Activated T-cell treated with anti-CD3 and anti-CD28 coated beads for 1 hour (primary cell): ENCODE measurements around the gene ZNF438.
"Not testable (repeated sequence)": the region's sequence is repeated elsewhere in the genome, so short reads cannot be mapped to it uniquely, and the experiment has no call there.

Experiments
- DNase-seq: peaks from one replicate; pipeline ENCODE4 v3.0.0-alpha.2; 2020; ENCODE audit warnings: low read depth

The ZNF438 gene

DNA sequence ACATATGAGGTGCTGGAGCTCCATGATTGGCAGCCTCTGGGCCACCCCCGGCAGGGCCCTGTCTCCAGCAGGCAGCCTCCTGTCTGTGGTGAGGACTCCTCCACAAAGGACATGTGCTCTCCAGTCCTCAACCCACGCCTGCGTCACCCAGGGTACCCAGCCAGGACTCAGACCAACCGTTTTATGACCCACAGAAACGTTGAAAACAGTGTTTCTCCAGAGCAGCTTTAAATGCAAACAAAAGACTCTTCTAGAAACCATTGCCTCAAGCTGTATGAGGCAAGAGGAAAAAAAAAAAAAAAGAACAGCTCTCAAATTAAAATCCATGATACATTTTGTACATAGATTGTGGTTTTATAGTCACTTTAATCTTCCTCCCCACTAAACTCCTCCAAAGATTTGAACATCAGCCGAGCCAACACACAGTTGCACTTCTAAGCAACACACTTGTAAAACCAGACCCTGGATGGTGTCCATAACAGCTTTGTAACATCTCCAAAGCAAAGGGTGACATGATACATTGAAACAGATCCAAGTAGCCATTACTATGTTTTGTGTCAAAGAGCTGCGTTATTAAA, 227.1 kb downstream of the ZNF438 start:
- DNase-seq: no peak

DNA sequence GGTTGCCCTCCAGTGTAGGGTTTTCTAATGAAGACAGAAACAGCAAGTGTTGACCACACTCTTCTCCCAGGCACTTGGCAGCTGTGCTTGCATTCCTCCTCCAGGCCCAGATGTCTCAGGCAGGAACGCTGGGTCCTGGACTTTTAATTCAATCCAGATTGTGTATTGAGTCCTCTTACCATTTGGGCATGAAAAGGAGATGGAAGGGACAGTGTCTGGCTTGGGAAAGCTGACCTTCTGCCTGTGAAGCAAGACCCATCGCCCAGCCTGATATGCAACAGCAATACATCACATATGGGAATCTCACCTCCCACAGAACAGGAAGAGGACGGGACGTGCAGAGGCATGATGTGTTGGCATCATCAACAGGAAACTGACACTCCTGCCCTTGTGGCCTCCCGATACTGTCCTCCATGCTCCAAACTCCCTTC, 227.8 kb downstream of the ZNF438 start:
- no peak for DNase-seq

DNA sequence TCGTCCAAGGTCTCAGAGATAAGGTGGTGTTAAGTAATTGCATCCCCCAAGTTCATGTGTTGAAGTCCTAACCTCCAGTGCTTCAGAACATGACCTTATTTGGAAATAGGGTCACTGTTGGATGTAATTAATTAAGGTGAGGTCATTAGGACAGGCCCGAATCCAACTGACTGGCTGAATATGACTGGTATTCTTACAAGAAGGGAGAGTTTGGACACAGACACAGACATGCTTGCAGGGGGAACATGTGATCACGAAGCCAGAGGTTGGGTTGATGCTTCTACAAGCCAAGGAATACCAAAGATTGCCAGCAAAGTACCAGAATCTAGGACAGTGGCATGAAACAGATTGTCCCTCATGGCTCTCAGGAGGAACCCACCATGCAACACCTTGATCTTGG, 228.6 kb downstream of the ZNF438 start:
- no peak for DNase-seq

DNA sequence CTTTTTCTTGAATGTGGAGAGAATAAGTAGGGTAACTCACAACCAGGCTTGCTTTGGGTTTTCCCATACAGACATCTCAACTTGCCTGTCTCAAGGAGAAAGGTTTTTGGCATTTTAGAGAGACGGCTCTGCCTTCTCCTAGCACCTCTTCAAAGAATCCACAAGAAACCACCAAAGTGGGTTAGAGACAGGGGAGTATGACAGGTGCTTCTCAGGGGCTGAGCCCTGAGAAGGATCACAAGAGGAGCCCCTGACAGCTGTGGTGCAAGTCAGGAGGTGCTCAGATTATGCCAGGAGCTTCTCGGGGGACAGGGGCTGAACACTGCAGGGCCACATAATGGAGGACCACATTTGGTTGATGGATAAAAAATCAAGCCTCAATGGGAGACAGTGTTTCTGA, 231.3 kb downstream of the ZNF438 start:
- no peak for DNase-seq

DNA sequence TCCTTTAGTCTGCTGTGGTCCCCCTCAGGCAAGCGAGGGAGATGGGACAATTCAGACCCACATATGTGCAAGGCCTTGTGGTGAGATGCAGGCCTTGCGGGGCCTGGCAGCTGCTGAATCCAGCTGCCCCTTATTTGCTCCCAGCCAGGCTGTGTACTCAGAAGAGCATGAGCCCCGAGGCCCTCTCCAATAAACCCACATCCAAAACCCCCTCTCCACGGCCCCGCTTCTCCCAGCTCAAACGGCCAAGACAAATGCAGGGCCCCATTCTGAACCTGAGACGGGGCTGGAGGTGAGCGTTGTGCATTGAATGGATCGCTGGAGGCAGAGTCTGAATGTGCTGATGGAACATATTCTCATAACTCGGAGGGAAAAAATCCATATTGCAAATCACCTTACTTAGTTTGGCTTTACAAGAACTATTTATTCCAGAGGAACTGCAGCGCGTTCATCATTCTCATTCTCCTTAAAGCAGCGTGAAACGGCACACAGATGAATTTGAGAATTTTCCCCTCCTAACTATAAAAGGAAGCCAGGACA, 232.9 kb downstream of the ZNF438 start:
- no peak for DNase-seq

DNA sequence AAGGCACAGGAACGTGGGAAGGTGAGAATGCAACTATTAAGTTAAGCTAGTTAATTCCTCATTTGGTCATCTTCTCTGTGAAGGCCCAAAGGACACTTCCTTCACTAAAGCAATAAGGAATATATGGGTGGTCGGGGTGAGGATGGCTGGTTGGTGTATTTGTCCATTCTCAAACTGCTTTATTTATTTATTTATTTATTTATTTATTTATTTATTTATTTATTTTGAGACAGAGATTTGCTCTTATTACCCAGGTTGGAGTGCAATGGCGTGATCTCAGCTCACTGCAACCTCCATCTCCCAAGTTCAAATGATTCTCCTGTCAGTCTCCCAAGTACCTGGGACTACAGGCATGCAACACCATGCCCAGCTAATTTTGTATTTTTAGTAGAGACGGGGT, 236.6 kb downstream of the ZNF438 start:
- not testable (repeated sequence) for DNase-seq
